Subcutaneous abdominal adipose tissue (tissue), 5 donors: ENCODE results near the gene CTNNA3.

Source experiments
- H3K27ac ChIP-seq: one replicate; pipeline ENCODE4 v1.7.0; 2013; ENCODE audit warnings: low read depth, mild to moderate bottlenecking, inconsistent platforms, low read length, moderate library complexity
- H3K27me3 ChIP-seq, 5 donors: one replicate each; pipeline ENCODE4 v1.7.0; 2013; ENCODE audit warnings: low read length in 5 of 5, inconsistent platforms in 1 of 5; ENCODE audit not compliant: control insufficient read depth in 5 of 5, insufficient read depth in 4 of 5
- H3K36me3 ChIP-seq, 5 donors: one replicate each; pipeline ENCODE4 v1.7.0; 2013; ENCODE audit warnings: low read length in 5 of 5; ENCODE audit not compliant: control insufficient read depth in 5 of 5, insufficient read depth in 5 of 5
- H3K4me1 ChIP-seq, 5 donors: one replicate each; pipeline ENCODE4 v1.7.0; 2013; ENCODE audit warnings: low read length in 5 of 5, mild to moderate bottlenecking in 3 of 5, moderate library complexity in 1 of 5; ENCODE audit not compliant: control insufficient read depth in 5 of 5, insufficient read depth in 5 of 5
- H3K4me3 ChIP-seq, 5 donors: one replicate each; pipeline ENCODE4 v1.7.0; 2013; ENCODE audit warnings: low read length in 5 of 5, low read depth in 1 of 5
- H3K9ac ChIP-seq, 5 donors: one replicate each; pipeline ENCODE4 v1.7.0; 2013; ENCODE audit warnings: low read length in 5 of 5, mild to moderate bottlenecking in 4 of 5, moderate library complexity in 3 of 5
- H3K9me3 ChIP-seq, 5 donors: one replicate each; pipeline ENCODE4 v1.7.0; 2013; ENCODE audit warnings: low read length in 5 of 5; ENCODE audit not compliant: control insufficient read depth in 5 of 5
- donor health status: healthy.
- donor health status: healthy.
- donor health status: healthy.
- donor health status: healthy.
- donor health status: healthy.

The CTNNA3 gene

DNA sequence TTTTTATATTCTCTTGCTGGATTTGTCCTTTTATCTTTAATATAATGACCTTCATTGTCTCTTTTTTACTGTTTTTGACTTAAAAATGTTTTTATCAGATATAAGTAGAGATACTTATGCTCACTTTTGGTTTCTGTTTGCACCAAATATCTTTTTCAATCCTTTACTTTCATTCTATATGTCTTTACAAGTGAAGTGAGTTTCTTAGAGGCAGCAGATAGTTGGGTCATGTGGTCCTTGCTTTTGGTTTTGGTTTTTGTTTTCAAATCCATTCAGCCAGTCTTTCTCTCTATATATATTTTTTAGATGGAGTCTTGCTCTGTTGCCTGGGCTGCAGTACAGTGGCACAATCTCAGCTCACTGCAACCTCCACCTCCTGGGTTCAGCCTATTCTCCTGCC is 1702.5 kb downstream of the CTNNA3 start:
- Histone ChIP-seq H3K36me3 (no peaks in the 10 kb centered on the region), H3K4me1 (no peaks in the 10 kb centered on the region), H3K9me3 (peaks cover 0 to 14% (median 13%) of the 10 kb centered on the region in 5 donors), H3K27me3 (no peaks in the 10 kb centered on the region), H3K27ac (no peak overlapping the region), H3K9ac (no peak overlapping the region), H3K4me3 (no peak overlapping the region)

DNA sequence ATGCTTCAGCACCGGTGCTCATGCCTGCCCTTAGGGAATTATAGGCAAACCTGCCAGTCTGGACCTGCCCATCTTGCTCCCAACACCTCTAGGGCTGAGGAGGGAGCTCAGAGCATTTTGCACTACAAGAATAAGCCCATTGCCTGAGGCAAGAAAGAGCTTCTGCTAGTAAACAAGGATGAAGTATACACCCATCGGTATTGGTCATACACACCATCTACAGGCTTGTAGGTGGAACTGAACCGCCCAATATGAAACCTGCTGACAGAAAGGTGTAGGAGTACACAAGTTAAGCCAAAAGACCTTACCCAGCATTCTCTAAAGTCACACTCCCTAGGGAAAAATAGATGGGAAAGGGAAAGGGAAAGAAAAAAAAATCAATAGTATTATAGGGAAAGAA is 1727.1 kb downstream of the CTNNA3 start:
- H3K27me3 ChIP-seq: peaks cover 0 to 3% (median 0%) of the 10 kb centered on the region in 5 donors
- H3K27ac ChIP-seq: no peak overlapping the region
- peaks cover 0 to 8% (median 4%) of the 10 kb centered on the region in 5 donors for H3K9me3 ChIP-seq
- H3K36me3 ChIP-seq: no peaks in the 10 kb centered on the region
- no peak overlapping the region for H3K9ac ChIP-seq
- H3K4me3 ChIP-seq: no peak overlapping the region
- H3K4me1 ChIP-seq: no peaks in the 10 kb centered on the region

DNA sequence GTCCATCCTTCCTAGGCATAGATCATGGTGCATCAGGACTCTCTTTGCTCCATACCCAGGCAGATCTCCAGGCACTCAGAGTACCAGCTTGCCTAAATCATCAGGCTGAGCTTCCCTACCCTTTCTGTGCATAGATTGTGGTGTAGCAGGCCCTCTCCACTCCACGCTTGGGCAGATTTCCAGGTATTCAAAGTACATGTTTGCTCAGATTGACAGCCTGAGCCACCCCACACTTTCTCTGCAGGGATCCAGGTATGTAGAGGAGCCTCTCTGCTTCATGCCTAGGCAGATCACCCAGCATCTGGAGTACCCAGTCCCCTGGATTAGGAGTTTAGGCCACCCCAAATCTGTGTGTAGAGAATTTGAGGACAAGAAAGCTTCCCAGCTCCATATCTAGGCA is 1727.6 kb downstream of the CTNNA3 start:
- Histone ChIP-seq H3K9ac (no peak overlapping the region), H3K4me3 (no peak overlapping the region), H3K27me3 (peaks cover 0 to 3% (median 0%) of the 10 kb centered on the region in 5 donors), H3K4me1 (no peaks in the 10 kb centered on the region), H3K27ac (no peak overlapping the region), H3K9me3 (peaks cover 0 to 8% (median 4%) of the 10 kb centered on the region in 5 donors), H3K36me3 (no peaks in the 10 kb centered on the region)

- H3K36me3 ChIP-seq: no peaks in the 10 kb centered on the region
- H3K4me1 ChIP-seq: no peaks in the 10 kb centered on the region
- H3K27me3 ChIP-seq: peaks cover 0 to 3% (median 0%) of the 10 kb centered on the region in 5 donors
- H3K9ac ChIP-seq: no peak overlapping the region
- H3K27ac ChIP-seq: no peak overlapping the region
- no peak overlapping the region for H3K4me3 ChIP-seq
- H3K9me3 ChIP-seq: peaks cover 0 to 8% (median 4%) of the 10 kb centered on the region in 5 donors
Observed at GRCh38 chr10:65964205-65964604, 1731.8 kb downstream of the CTNNA3 start.

DNA sequence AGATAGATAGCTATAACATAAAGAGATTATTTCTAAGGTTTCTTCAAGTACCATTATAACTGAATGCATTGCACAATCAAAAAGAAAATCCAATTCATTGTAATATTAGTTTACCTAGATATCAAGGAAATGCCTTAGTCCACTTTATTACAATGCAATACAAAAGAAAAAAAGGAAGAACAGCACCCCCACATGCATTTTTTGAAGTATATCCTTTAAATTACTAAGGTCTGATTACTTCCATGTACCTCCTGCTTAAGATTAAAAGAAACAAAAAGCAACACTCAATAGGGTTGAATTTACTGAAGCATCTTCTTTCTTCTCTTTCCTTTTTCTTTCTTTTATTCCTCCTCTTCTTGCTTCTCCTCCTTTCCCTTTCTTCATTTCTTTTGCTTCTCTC is 1743.9 kb downstream of the CTNNA3 start:
- no peaks in the 10 kb centered on the region for H3K27me3 ChIP-seq
- no peak overlapping the region for H3K9ac ChIP-seq
- H3K36me3 ChIP-seq: no peaks in the 10 kb centered on the region
- no peak overlapping the region for H3K27ac ChIP-seq
- no peaks in the 10 kb centered on the region for H3K9me3 ChIP-seq
- no peaks in the 10 kb centered on the region for H3K4me1 ChIP-seq
- no peak overlapping the region for H3K4me3 ChIP-seq

GRCh38 chr10:65950075-65950474 is 1745.9 kb downstream of the CTNNA3 start:
- Histone ChIP-seq H3K27ac (no peak overlapping the region), H3K4me3 (no peak overlapping the region), H3K9ac (no peak overlapping the region), H3K9me3 (no peaks in the 10 kb centered on the region), H3K27me3 (no peaks in the 10 kb centered on the region), H3K36me3 (no peaks in the 10 kb centered on the region), H3K4me1 (no peaks in the 10 kb centered on the region)

- H3K27ac ChIP-seq: no peak overlapping the region
- no peak overlapping the region for H3K4me3 ChIP-seq
- no peaks in the 10 kb centered on the region for H3K27me3 ChIP-seq
- H3K9ac ChIP-seq: no peak overlapping the region
- H3K9me3 ChIP-seq: no peaks in the 10 kb centered on the region
- no peaks in the 10 kb centered on the region for H3K4me1 ChIP-seq
- no peaks in the 10 kb centered on the region for H3K36me3 ChIP-seq
Observed at GRCh38 chr10:65949526-65949925, 1746.5 kb downstream of the CTNNA3 start.

- no peak overlapping the region for H3K27ac ChIP-seq
- no peaks in the 10 kb centered on the region for H3K36me3 ChIP-seq
- H3K9me3 ChIP-seq: no peaks in the 10 kb centered on the region
- no peaks in the 10 kb centered on the region for H3K27me3 ChIP-seq
- H3K4me3 ChIP-seq: no peak overlapping the region
- H3K9ac ChIP-seq: no peak overlapping the region
- no peaks in the 10 kb centered on the region for H3K4me1 ChIP-seq
Observed at GRCh38 chr10:65945061-65945460, 1750.9 kb downstream of the CTNNA3 start.

GRCh38 chr10:65943451-65943850 is 1752.5 kb downstream of the CTNNA3 start:
- Histone ChIP-seq H3K27ac (no peak overlapping the region), H3K9ac (no peak overlapping the region), H3K4me3 (no peak overlapping the region), H3K27me3 (no peaks in the 10 kb centered on the region), H3K4me1 (no peaks in the 10 kb centered on the region), H3K36me3 (no peaks in the 10 kb centered on the region), H3K9me3 (no peaks in the 10 kb centered on the region)

DNA sequence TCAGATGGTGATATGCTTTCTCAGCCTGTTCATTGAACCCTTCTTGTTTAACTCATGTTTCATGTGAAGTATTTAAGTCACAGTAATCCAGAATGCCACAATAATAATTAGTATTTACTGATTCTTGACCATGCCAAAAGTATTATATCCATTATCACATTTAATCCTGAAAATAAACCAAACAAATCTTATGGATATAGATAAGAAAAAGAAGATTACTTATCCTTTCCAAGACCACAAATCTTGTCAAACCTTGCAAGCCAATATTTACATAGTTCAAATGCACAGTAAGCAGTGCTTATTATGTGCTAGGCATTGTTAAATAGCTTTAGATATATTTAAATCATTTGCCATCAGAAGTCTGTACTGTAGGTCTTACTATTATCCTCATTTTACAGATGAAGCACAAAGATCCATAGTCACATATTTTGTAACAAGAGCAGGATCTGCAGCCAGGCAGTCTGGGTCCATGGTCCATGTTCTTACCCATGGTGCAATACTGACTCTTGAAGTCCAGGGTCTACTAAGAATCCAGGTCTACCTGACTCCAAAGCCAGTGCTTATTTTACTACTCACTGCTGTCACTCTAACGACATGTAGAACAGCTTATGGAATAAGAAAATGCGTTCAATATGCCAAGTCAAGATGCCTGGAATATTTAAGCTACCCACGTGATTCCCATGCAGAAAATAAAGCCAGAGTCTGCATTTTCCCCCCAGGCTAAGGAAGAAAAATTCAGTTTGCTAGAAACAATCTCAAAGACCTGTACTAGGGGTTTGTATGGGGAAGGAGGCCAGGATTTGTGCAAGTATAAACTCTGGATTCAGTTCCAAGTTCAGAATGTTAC is 1755.0 kb downstream of the CTNNA3 start:
- Histone ChIP-seq H3K9ac (no peak overlapping the region), H3K4me3 (no peak overlapping the region), H3K27me3 (no peaks in the 10 kb centered on the region), H3K27ac (no peak overlapping the region), H3K36me3 (no peaks in the 10 kb centered on the region), H3K4me1 (no peaks in the 10 kb centered on the region), H3K9me3 (no peaks in the 10 kb centered on the region)
